ENCODE data around the gene COG3.
"Not testable (repeated sequence)": the region's sequence is repeated elsewhere in the genome, so short reads cannot be mapped to it uniquely, and the experiment has no call there.

The COG3 gene

GRCh38 chr13:45464687-45465453, at the start of gene COG3:
TSS of gene COG3 (plus strand) at chr13:45464939. CDS start at chr13:45465037, 98 bp downstream.
- no peak for TF ChIP-seq CTCF (conservative IDR thresholded peaks at IDR 0.05; ENCODE audit: low read depth, low read length)
- peak within 1 kb of the TSS; percentile 92 for H3K4me3 ChIP-seq (ENCODE audit: low read length)
- DNase-seq (ENCODE audit: low read depth) = peak; percentile 95

- no peak for DNase-seq (ENCODE audit: low read depth)
- H3K4me3 ChIP-seq (ENCODE audit: low read length) = peak overlapping the region; percentile 46
- TF ChIP-seq CTCF (conservative IDR thresholded peaks at IDR 0.05; ENCODE audit: low read depth, low read length) = no peak
Observed at GRCh38 chr13:45415112-45415511, 49.6 kb upstream of the COG3 start.

- H3K4me3 ChIP-seq (ENCODE audit: low read length) = peak overlapping the region; percentile 81
- DNase-seq (ENCODE audit: low read depth) = no peak
- TF ChIP-seq CTCF (conservative IDR thresholded peaks at IDR 0.05; ENCODE audit: low read depth, low read length) = no peak
Observed at GRCh38 chr13:45416516-45417128, 48.1 kb upstream of the COG3 start.

GRCh38 chr13:45417790-45418534, 46.8 kb upstream of the COG3 start, which contains the start of gene SLC25A30:
TSS of gene SLC25A30 (minus strand) at chr13:45418373. CDS start at chr13:45411425, 6,948 bp downstream.
- DNase-seq (ENCODE audit: low read depth) = peak; percentile 63
- peak within 1 kb of the TSS; percentile 81 for H3K4me3 ChIP-seq (ENCODE audit: low read length)
- TF ChIP-seq CTCF (conservative IDR thresholded peaks at IDR 0.05; ENCODE audit: low read depth, low read length) = no peak

- H3K4me3 ChIP-seq (ENCODE audit: low read length); DNase-seq (ENCODE audit: low read depth): not testable (repeated sequence)
Observed at GRCh38 chr13:45419389-45419788, 45.4 kb upstream of the COG3 start.

GRCh38 chr13:45419945-45420344, 44.8 kb upstream of the COG3 start:
- no peak for DNase-seq (ENCODE audit: low read depth)
- TF ChIP-seq CTCF (conservative IDR thresholded peaks at IDR 0.05; ENCODE audit: low read depth, low read length) = no peak
- H3K4me3 ChIP-seq (ENCODE audit: low read length) = no peak overlapping the region

- H3K4me3 ChIP-seq (ENCODE audit: low read length) = no peak overlapping the region
- DNase-seq (ENCODE audit: low read depth) = no peak
- no peak for TF ChIP-seq CTCF (conservative IDR thresholded peaks at IDR 0.05; ENCODE audit: low read depth, low read length)
Observed at GRCh38 chr13:45422731-45423292, 41.9 kb upstream of the COG3 start.

- not testable (repeated sequence) for DNase-seq (ENCODE audit: low read depth); H3K4me3 ChIP-seq (ENCODE audit: low read length)
Observed at GRCh38 chr13:45426056-45426841, 38.5 kb upstream of the COG3 start.

Measured in retinal pigment epithelial cell (primary cell).